GM23248 (cell line): Measurements from ENCODE around the gene NR3C1. TPM values are rescaled to one million over a fixed set of nuclear protein-coding genes. Genes with fewer than 3 reads are reported as not detected.

ENCODE experiments used
- DNase-seq: peaks from one replicate; pipeline ENCODE4 v3.0.0-alpha.2; 2015
- H2AFZ ChIP-seq: fragments of 200-600 bp; sonication (generic); 2 replicates; pipeline ENCODE4 v1.6.1; 2016; ENCODE audit warnings: antibody characterized with exemption
- H3F3A ChIP-seq: fragments of 200-600 bp; sonication (generic); 2 replicates; pipeline ENCODE4 v1.6.1; 2016; ENCODE audit warnings: mild to moderate bottlenecking, antibody characterized with exemption, mixed run types; ENCODE audit not compliant: insufficient read depth
- H3K27ac ChIP-seq: fragments of 200-600 bp; sonication (generic); 2 replicates; pipeline ENCODE4 v1.5.1; 2016; ENCODE audit warnings: mild to moderate bottlenecking
- H3K27me3 ChIP-seq: fragments of 200-600 bp; sonication (generic); replicated peaks from 2 replicates; pipeline ENCODE4 v1.6.1; 2016; ENCODE audit warnings: mild to moderate bottlenecking; ENCODE audit not compliant: insufficient read depth
- H3K36me3 ChIP-seq: fragments of 200-600 bp; sonication (generic); 2 replicates; pipeline ENCODE4 v1.6.1; 2016; ENCODE audit warnings: low read depth, mild to moderate bottlenecking
- H3K4me1 ChIP-seq: fragments of 200-600 bp; sonication (generic); 2 replicates; pipeline ENCODE4 v1.6.1; 2016; ENCODE audit warnings: mild to moderate bottlenecking; ENCODE audit not compliant: insufficient read depth
- H3K4me2 ChIP-seq: fragments of 200-600 bp; sonication (generic); one replicate; pipeline ENCODE4 v1.6.1; 2016; ENCODE audit warnings: mild to moderate bottlenecking; ENCODE audit not compliant: unreplicated experiment
- H3K4me3 ChIP-seq: fragments of 200-600 bp; sonication (generic); 2 replicates; pipeline ENCODE4 v1.5.1; 2016; ENCODE audit warnings: mild to moderate bottlenecking
- H3K79me2 ChIP-seq: fragments of 200-600 bp; sonication (generic); 2 replicates; pipeline ENCODE4 v1.6.1; 2016; ENCODE audit warnings: mild to moderate bottlenecking; ENCODE audit not compliant: insufficient read depth
- H3K9ac ChIP-seq: fragments of 200-600 bp; sonication (generic); 2 replicates; pipeline ENCODE4 v1.6.1; 2016; ENCODE audit warnings: mild to moderate bottlenecking
- H3K9me2 ChIP-seq: fragments of 200-600 bp; sonication (generic); 2 replicates; pipeline ENCODE4 v1.6.1; 2016; ENCODE audit warnings: mixed run types, mild to moderate bottlenecking, moderate library complexity; ENCODE audit not compliant: insufficient read depth
- H3K9me3 ChIP-seq: fragments of 200-600 bp; sonication (generic); one replicate; pipeline ENCODE4 v1.6.1; 2017; ENCODE audit warnings: low read depth
- H4K20me1 ChIP-seq: fragments of 200-600 bp; sonication (generic); 2 replicates; pipeline ENCODE4 v1.6.0; 2016; ENCODE audit not compliant: insufficient read depth
- EZH2 ChIP-seq: fragments of 200-600 bp; sonication (generic); IDR thresholded peaks from 2 replicates; pipeline ENCODE4 v1.6.1; 2018; ENCODE audit warnings: antibody characterized with exemption, mild to moderate bottlenecking; ENCODE audit not compliant: insufficient read depth, poor library complexity, severe bottlenecking
- EZH2phosphoT487 ChIP-seq: fragments of 200-600 bp; sonication (generic); IDR thresholded peaks from 2 replicates; pipeline ENCODE4 v1.6.1; 2018; ENCODE audit warnings: antibody characterized with exemption, moderate library complexity, mild to moderate bottlenecking, low read depth; ENCODE audit not compliant: insufficient read depth
- WGBS, 2 experiments: methylation state at CpG; one replicate each; pipeline ENCODE4 v1.1.6; 2015 to 2017; ENCODE audit warnings: low lambda C conversion rate in 2 of 2, low coverage in 1 of 2; ENCODE audit errors: missing lambda C conversion rate in 2 of 2; 5-methylcytosine and 5-hydroxymethylcytosine counted together
- in situ Hi-C: fragments of 300-500 bp; cut with MboI; formaldehyde crosslinking; loops from 2 replicates; pipeline ENCODE4 v1.15.0; 2020
- polyA plus RNA-seq: library from polyadenylated mRNA; unstranded; fragments of >200 nt; fragmentation: Nextera tagmentation; extraction: Ambion mirVana; gene quantifications from 2 replicates; pipeline ENCODE4 v1.2.1, GENCODE V29; 2016
- total RNA-seq: library from RNA; depleted of rRNA; stranded (reverse); fragments of >200 nt; shearing (Covaris generic); gene quantifications from 2 replicates; pipeline ENCODE4 v1.2.3, GENCODE V29; 2014

Gene NR3C1
- total and polyA plus RNA-seq, 2 experiments from 2014 or later: 103 to 121 TPM

- DNase-seq: no peak
- H3K79me2 ChIP-seq: no peaks in the 10 kb centered on the region
- H4K20me1 ChIP-seq: no peaks in the 10 kb centered on the region
- no peak overlapping the region for H3K27ac ChIP-seq
- no peak overlapping the region for H3K4me3 ChIP-seq
- TF ChIP-seq EZH2 (no peak), EZH2phosphoT487 (no peak)
- peaks cover 13% of the 10 kb centered on the region; the same call in 1 of the 2 replicates for H3F3A ChIP-seq
- no peaks in the 10 kb centered on the region for H3K27me3 ChIP-seq
- peaks cover 20% of the 10 kb centered on the region for H3K4me1 ChIP-seq
- no peaks in the 10 kb centered on the region for H3K9me3 ChIP-seq
- H3K9me2 ChIP-seq: no peaks in the 10 kb centered on the region
- in situ Hi-C loops: no loop called here
- H3K4me2 ChIP-seq: no peak overlapping the region
- no peaks in the 10 kb centered on the region for H3K36me3 ChIP-seq
- 82 to 84% methylated on average over 4 of the region's 4 CpGs for WGBS, 2 experiments
- no peak overlapping the region for H2AFZ ChIP-seq
- H3K9ac ChIP-seq: no peak overlapping the region
Observed at GRCh38 chr5:143251946-143252345, 151.5 kb downstream of the NR3C1 start.

DNA sequence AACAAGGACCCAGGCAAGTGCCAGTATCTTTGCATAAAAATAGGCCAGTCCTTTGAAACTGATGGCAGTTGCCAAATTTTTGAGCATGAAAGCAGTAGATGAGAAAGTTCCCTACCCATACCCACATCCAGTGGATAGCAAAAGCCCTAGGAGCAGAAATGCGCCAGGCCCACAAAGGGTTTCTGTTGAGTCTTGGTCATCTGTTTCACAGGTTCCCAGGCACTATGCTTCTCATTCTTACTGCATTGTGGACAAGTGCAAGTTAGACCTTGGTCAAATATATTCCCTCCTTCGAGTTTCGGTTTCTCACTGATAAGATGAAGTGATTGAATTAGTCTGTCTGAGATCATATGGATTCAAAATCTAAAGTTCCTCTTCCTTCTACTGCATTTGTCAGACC is 152.3 kb downstream of the NR3C1 start:
- in situ Hi-C loops: no loop called here
- Histone ChIP-seq H4K20me1 (no peaks in the 10 kb centered on the region), H3K36me3 (no peaks in the 10 kb centered on the region), H3K9me2 (no peaks in the 10 kb centered on the region), H2AFZ (no peak overlapping the region), H3K27ac (no peak overlapping the region), H3K9me3 (no peaks in the 10 kb centered on the region), H3K9ac (no peak overlapping the region), H3K27me3 (no peaks in the 10 kb centered on the region), H3K79me2 (no peaks in the 10 kb centered on the region), H3K4me2 (no peak overlapping the region), H3F3A (peaks cover 13% of the 10 kb centered on the region; the same call in 1 of the 2 replicates), H3K4me1 (peaks cover 24% of the 10 kb centered on the region), H3K4me3 (no peak overlapping the region)
- no peak for DNase-seq
- no peak for TF ChIP-seq EZH2phosphoT487
- no peak for TF ChIP-seq EZH2
- 97 to 98% methylated on average over 3 of the region's 3 CpGs for WGBS, 2 experiments

- Histone ChIP-seq H3K36me3 (no peaks in the 10 kb centered on the region), H3K4me3 (no peak overlapping the region), H3K9me2 (no peaks in the 10 kb centered on the region), H3K27ac (no peak overlapping the region), H3K4me2 (no peak overlapping the region), H4K20me1 (no peaks in the 10 kb centered on the region), H3F3A (peaks cover 24% of the 10 kb centered on the region), H3K4me1 (peaks cover 37% of the 10 kb centered on the region), H3K9me3 (no peaks in the 10 kb centered on the region), H3K27me3 (no peaks in the 10 kb centered on the region), H3K79me2 (no peaks in the 10 kb centered on the region), H2AFZ (no peak overlapping the region), H3K9ac (no peak overlapping the region)
- no peak for DNase-seq
- no peak for TF ChIP-seq EZH2
- no peak for TF ChIP-seq EZH2phosphoT487
- 93 to 100% methylated on average over 2 of the region's 2 CpGs for WGBS, 2 experiments
- in situ Hi-C loops: no loop called here
Observed at GRCh38 chr5:143249851-143250250, 153.6 kb downstream of the NR3C1 start.

DNA sequence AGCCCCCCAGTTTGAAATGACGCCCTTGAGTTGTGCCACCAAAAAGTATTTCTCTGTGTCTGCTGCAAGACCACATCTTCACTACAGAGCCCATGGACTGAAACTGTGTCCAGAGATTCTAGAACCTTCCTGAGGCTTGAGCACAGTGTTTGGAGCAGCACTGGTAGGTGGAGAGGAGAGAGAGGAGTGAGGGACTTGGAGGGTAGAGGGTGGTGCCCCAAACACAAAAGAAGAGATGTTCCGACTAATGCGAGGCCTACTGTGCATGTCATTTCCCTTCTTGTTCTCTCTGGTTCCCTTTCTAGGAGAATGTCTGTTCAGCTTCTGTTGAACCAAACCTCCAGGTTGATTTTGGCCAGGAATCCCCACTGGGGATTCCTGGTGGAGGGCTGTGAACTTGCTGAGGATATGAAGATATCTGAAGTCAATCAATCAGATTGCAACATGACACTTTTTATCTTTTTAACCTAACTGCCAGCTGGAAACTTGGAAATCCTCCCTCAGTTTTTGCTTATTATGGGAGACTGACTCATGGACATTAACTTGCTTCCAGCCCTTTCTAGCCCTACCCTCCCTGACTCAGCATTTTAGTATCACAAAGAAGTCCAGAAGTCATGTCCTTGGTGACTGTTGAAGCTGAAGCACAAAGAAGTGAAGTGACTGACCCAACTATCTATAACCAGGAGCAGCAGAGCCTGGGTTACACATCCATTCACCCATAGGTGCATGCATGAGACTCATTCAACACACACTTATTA is 154.5 kb downstream of the NR3C1 start:
- Histone ChIP-seq H3K36me3 (no peaks in the 10 kb centered on the region), H4K20me1 (no peaks in the 10 kb centered on the region), H3K4me2 (peak overlapping the region; percentile 44), H3K27ac (peak overlapping the region; percentile 55), H3K9me3 (no peaks in the 10 kb centered on the region), H3F3A (peaks cover 31% of the 10 kb centered on the region), H3K9me2 (no peaks in the 10 kb centered on the region), H2AFZ (0 out of 2 replicates have a peak overlapping the region, but pooled peaks have one; percentile 23), H3K9ac (peak overlapping the region; percentile 11; the same call in 1 of the 2 replicates), H3K27me3 (no peaks in the 10 kb centered on the region), H3K4me3 (no peak overlapping the region), H3K79me2 (no peaks in the 10 kb centered on the region), H3K4me1 (peaks cover 40% of the 10 kb centered on the region)
- TF ChIP-seq EZH2phosphoT487 (no peak), EZH2 (no peak)
- peak; percentile 90 for DNase-seq
- WGBS, 2 experiments: 34 to 40% methylated on average over 3 of the region's 3 CpGs
- in situ Hi-C loops: no loop called here
